Measurements from ENCODE around the gene NFS1. TPM values are rescaled to one million over a fixed set of nuclear protein-coding genes. Genes with fewer than 3 reads are reported as not detected.

NFS1 gene
- total RNA-seq, 3 donors from 2014 or later, result 31.7 to 39.7 (median 36.1) TPM

- peaks cover 0 to 7% of the 10 kb centered on the region in 2 donors for H3K4me1 ChIP-seq
- H3K36me3 ChIP-seq, result peaks cover 9% of the 10 kb centered on the region
- peak within 1 kb of the TSS; percentile 99 to 100 for H3K27ac ChIP-seq
- H3K4me3 ChIP-seq, result peak within 1 kb of the TSS; percentile 79 to 87 (median 86)
- H3K9me3 ChIP-seq, result no peaks in the 10 kb centered on the region
- TF ChIP-seq POLR2AphosphoS5 (IDR thresholded peaks at IDR 0.05), result peak; percentile 97 to 99 (median 97)
- TF ChIP-seq POLR2A (IDR thresholded peaks at IDR 0.05), result peak; percentile 96
- TF ChIP-seq CTCF (IDR thresholded peaks at IDR 0.05), result peak; percentile 57 to 61 (median 58)
- intact Hi-C loops (cut with DNase I; ENCODE audit: low total_unique reads), result no loop called here
- peak; percentile 100 for DNase-seq (ENCODE audit: low spot score in 2 of 2)
- no peaks in the 10 kb centered on the region for H3K27me3 ChIP-seq
These were observed 43.0 kb upstream of the NFS1 start, which contains the start of gene RBM39 for GRCh38 chr20:35741892-35742740. Gene RBM39 (minus strand): TSS chr20:35742260. CDS start chr20:35740874, 1,386 bp downstream.

- Histone ChIP-seq H3K27me3 (no peaks in the 10 kb centered on the region), H3K4me3 (peak overlapping the region; percentile 79 to 87 (median 86)), H3K27ac (peak overlapping the region; percentile 0 to 100), H3K4me1 (peaks cover 2 to 18% of the 10 kb centered on the region in 2 donors), H3K9me3 (no peaks in the 10 kb centered on the region), H3K36me3 (peaks cover 9% of the 10 kb centered on the region)
- no peak for TF ChIP-seq CTCF (IDR thresholded peaks at IDR 0.05)
- TF ChIP-seq POLR2AphosphoS5 (IDR thresholded peaks at IDR 0.05), result peak in 1 of 3 donors; percentile 19
- no peak for TF ChIP-seq POLR2A (IDR thresholded peaks at IDR 0.05)
- no peak for DNase-seq (ENCODE audit: low spot score in 2 of 2)
- intact Hi-C loops (cut with DNase I; ENCODE audit: low total_unique reads), result loop anchor here (5.0 kb wide), 1 partner anchor 273 kb away; no protein-coding TSS in a partner anchor
These were observed 40.4 kb upstream of the NFS1 start for GRCh38 chr20:35739294-35740163.

GRCh38 chr20:35738410-35739179, 39.4 kb upstream of the NFS1 start:
- intact Hi-C loops (cut with DNase I; ENCODE audit: low total_unique reads), result loop anchor here (5.0 kb wide), 1 partner anchor 274 kb away; no protein-coding TSS in a partner anchor
- peak overlapping the region in 1 of 3 donors; percentile 12 for H3K4me3 ChIP-seq

GRCh38 chr20:35737865-35738333, 38.7 kb upstream of the NFS1 start:
- peaks cover 5 to 18% of the 10 kb centered on the region in 2 donors for H3K4me1 ChIP-seq
- no peak overlapping the region for H3K4me3 ChIP-seq
- H3K36me3 ChIP-seq, result peaks cover 9% of the 10 kb centered on the region
- H3K27me3 ChIP-seq, result no peaks in the 10 kb centered on the region
- intact Hi-C loops (cut with DNase I; ENCODE audit: low total_unique reads), result loop anchor here (5.0 kb wide), 1 partner anchor 274 kb away; no protein-coding TSS in a partner anchor
- no peak for DNase-seq (ENCODE audit: low spot score in 2 of 2)
- H3K27ac ChIP-seq, result no peak overlapping the region
- peak in 1 of 3 donors; percentile 6 for TF ChIP-seq POLR2AphosphoS5 (IDR thresholded peaks at IDR 0.05)
- no peak for TF ChIP-seq POLR2A (IDR thresholded peaks at IDR 0.05)
- TF ChIP-seq CTCF (IDR thresholded peaks at IDR 0.05), result no peak
- H3K9me3 ChIP-seq, result no peaks in the 10 kb centered on the region

More at GRCh38 chr20:35738410-35739179, 39.4 kb upstream of the NFS1 start:
- Histone ChIP-seq H3K27ac (peak overlapping the region in 1 of 2 donors; percentile 17), H3K36me3 (peaks cover 9% of the 10 kb centered on the region), H3K9me3 (no peaks in the 10 kb centered on the region), H3K27me3 (no peaks in the 10 kb centered on the region), H3K4me1 (peaks cover 5 to 18% of the 10 kb centered on the region in 2 donors)
- TF ChIP-seq POLR2AphosphoS5 (IDR thresholded peaks at IDR 0.05) (no peak), POLR2A (IDR thresholded peaks at IDR 0.05) (no peak), CTCF (IDR thresholded peaks at IDR 0.05) (no peak)
- no peak for DNase-seq (ENCODE audit: low spot score in 2 of 2)
